Uterus (tissue), 4 donors: ENCODE results near the gene C20orf141. TPM values are rescaled to one million over a fixed set of nuclear protein-coding genes. Genes with fewer than 3 reads are reported as not detected.

Experiments used
- DNase-seq, 2 donors: peaks; one replicate each; pipeline ENCODE4 v3.0.0-alpha.2; 2019 to 2020
- H3K27ac ChIP-seq, 2 donors: fragments of 200-600 bp; sonication (generic); 1 replicate in 1 of 2; 2 replicates in 1 of 2; pipeline ENCODE4 v1.5.1; 2016 to 2018
- H3K27me3 ChIP-seq, 2 donors: fragments of 200-600 bp; sonication (generic); one replicate each; pipeline ENCODE4 v1.5.1; 2018 to 2019; ENCODE audit warnings: control low read depth in 1 of 2
- H3K36me3 ChIP-seq, 2 donors: fragments of 200-600 bp; sonication (generic); one replicate each; pipeline ENCODE4 v1.5.1; 2019; ENCODE audit warnings: control low read depth in 1 of 2
- H3K4me1 ChIP-seq, 2 donors: fragments of 200-600 bp; sonication (generic); one replicate each; pipeline ENCODE4 v1.5.1; 2018 to 2019; ENCODE audit warnings: control low read depth in 1 of 2
- H3K4me3 ChIP-seq, 2 donors: fragments of 200-600 bp; sonication (generic); 1 replicate in 1 of 2; 2 replicates in 1 of 2; pipeline ENCODE4 v1.5.1; 2018 to 2019; ENCODE audit warnings: mild to moderate bottlenecking in 1 of 2
- H3K9me3 ChIP-seq, 2 donors: fragments of 200-600 bp; sonication (generic); one replicate each; pipeline ENCODE4 v1.5.1; 2019; ENCODE audit warnings: control low read depth in 1 of 2
- POLR2A ChIP-seq, 2 donors: fragments of 450-650 bp; IDR thresholded peaks; one replicate each; pipeline ENCODE4 v1.6.1; 2016; ENCODE audit warnings: antibody characterized with exemption in 2 of 2, mild to moderate bottlenecking in 1 of 2, moderate library complexity in 1 of 2
- intact Hi-C: fragments of 100-400 bp; cut with DNase I; formaldehyde crosslinking; loops from one replicate; pipeline ENCODE4 v1.15.1; 2023; ENCODE audit warnings: low total_unique reads
- total RNA-seq, 4 donors: library from RNA; depleted of rRNA in 3 of 4; stranded (reverse); fragments of >200 nt in 3 of 4; gene quantifications; one replicate each; pipeline versions ENCODE4 v1.1.0 to v1.2.4, GENCODE V29; 2014 to 2023
- TF ChIP-seq, protein P1 (sequence below), 4 experiments: fragments of 200-600 bp in 2 of 4; fragments of 450-650 bp in 2 of 4; sonication (generic) in 2 of 4; IDR thresholded peaks; one replicate each; pipeline ENCODE4 v1.5.1; 2016 to 2019; ENCODE audit warnings: antibody characterized with exemption in 4 of 4, mild to moderate bottlenecking in 2 of 4, moderate library complexity in 1 of 4
- donor health status: DM: yes; HTN: yes; CAD: no.

C20orf141 gene
- total RNA-seq, 4 donors from 2014 or later = not detected

DNA sequence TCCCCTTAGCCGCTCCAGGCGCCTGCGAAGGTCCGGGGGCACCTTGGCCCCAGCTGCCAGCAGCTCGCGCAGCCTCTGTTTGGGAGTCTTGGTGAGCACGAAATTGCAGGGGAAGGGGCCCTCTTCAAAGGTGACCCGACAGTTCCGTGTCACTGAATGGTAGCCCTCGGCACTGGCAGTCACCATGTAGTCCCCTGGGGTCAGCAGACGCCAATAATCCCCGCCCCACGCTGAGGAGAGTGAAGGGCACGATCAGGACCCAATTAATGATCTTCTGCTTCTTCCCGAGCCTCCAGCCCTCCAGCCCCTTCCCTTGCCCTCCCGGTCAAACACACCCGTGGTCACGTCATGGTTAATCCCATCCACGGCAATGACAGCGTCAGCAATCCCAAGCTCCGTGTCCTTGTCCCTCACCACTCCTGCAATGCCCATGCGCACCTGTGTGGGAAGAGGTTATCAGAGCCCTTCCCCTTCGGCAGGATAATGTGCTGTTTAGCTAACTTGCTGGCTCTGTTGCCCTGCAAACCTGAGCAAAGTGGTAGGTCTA is 20.5 kb upstream of the C20orf141 start:
- no peak for DNase-seq
- no peak overlapping the region for H3K4me3 ChIP-seq
- no peaks in the 10 kb centered on the region for H3K4me1 ChIP-seq
- no peak for TF ChIP-seq POLR2A (IDR thresholded peaks at IDR 0.05)
- no peaks in the 10 kb centered on the region for H3K36me3 ChIP-seq
- intact Hi-C loops = no loop called here
- no peaks in the 10 kb centered on the region for H3K9me3 ChIP-seq
- H3K27ac ChIP-seq = no peak overlapping the region
- H3K27me3 ChIP-seq = no peaks in the 10 kb centered on the region

DNA sequence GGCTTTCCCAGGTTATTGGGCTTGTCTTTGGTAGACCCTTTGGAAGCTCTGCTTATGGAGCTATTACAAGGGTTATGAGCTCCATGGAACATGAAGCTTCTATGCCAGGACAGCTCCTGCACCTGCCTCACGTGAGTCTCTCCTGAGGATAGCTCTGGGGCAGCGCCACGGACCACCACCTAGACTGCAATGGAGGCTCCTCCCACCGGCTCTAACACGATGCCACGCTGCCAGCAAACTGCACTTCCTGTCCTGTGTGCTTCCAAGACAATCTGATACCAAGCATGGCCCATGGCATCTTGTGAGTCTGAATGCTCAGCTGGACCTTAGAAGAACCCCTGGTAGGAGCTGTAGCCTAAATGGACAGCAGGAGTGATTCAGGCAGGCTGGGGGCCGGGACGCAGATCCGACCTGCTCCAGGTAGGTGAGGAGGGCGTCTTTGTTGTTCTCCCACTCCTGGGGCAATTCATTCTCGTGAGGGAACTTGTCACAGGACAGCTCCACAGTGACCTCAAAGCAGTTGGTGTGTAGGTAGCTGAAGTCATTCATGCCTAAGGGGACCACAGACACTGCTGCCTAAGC is 19.8 kb upstream of the C20orf141 start:
- Histone ChIP-seq H3K27ac (no peak overlapping the region), H3K36me3 (no peaks in the 10 kb centered on the region), H3K4me3 (no peak overlapping the region), H3K4me1 (peaks cover 0 to 4% of the 10 kb centered on the region in 2 donors), H3K27me3 (no peaks in the 10 kb centered on the region), H3K9me3 (no peaks in the 10 kb centered on the region)
- no peak for DNase-seq
- intact Hi-C loops = no loop called here
- TF ChIP-seq, protein P1, sequence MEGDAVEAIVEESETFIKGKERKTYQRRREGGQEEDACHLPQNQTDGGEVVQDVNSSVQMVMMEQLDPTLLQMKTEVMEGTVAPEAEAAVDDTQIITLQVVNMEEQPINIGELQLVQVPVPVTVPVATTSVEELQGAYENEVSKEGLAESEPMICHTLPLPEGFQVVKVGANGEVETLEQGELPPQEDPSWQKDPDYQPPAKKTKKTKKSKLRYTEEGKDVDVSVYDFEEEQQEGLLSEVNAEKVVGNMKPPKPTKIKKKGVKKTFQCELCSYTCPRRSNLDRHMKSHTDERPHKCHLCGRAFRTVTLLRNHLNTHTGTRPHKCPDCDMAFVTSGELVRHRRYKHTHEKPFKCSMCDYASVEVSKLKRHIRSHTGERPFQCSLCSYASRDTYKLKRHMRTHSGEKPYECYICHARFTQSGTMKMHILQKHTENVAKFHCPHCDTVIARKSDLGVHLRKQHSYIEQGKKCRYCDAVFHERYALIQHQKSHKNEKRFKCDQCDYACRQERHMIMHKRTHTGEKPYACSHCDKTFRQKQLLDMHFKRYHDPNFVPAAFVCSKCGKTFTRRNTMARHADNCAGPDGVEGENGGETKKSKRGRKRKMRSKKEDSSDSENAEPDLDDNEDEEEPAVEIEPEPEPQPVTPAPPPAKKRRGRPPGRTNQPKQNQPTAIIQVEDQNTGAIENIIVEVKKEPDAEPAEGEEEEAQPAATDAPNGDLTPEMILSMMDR (IDR thresholded peaks at IDR 0.05) = no peak
- TF ChIP-seq POLR2A (IDR thresholded peaks at IDR 0.05) = no peak

DNA sequence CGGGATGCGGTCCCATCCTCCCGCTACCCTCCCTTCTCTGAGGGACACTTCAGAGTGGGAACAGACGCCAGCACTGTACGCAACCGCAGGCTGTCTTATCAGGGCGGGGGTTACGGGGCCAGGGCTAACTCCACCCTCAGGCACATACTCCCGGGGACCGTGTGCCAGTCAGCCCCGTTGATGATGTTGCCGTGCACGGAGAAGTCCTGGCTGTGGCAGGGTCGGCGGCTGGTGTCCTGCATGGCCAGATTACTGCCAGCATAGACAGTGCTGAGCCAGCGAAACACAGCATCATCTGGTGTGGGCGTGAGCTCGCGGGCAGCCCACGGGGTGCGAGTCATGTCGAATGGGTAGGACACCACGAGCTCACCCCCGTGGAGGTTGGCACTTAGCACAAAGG is 19.3 kb upstream of the C20orf141 start:
- peaks cover 0 to 6% of the 10 kb centered on the region in 2 donors for H3K4me1 ChIP-seq
- intact Hi-C loops = no loop called here
- H3K27me3 ChIP-seq = no peaks in the 10 kb centered on the region
- H3K36me3 ChIP-seq = no peaks in the 10 kb centered on the region
- no peak overlapping the region for H3K4me3 ChIP-seq
- no peak for DNase-seq
- no peak overlapping the region for H3K27ac ChIP-seq
- no peaks in the 10 kb centered on the region for H3K9me3 ChIP-seq
- no peak for TF ChIP-seq POLR2A (IDR thresholded peaks at IDR 0.05)
- TF ChIP-seq, protein P1 (IDR thresholded peaks at IDR 0.05) = no peak

DNA sequence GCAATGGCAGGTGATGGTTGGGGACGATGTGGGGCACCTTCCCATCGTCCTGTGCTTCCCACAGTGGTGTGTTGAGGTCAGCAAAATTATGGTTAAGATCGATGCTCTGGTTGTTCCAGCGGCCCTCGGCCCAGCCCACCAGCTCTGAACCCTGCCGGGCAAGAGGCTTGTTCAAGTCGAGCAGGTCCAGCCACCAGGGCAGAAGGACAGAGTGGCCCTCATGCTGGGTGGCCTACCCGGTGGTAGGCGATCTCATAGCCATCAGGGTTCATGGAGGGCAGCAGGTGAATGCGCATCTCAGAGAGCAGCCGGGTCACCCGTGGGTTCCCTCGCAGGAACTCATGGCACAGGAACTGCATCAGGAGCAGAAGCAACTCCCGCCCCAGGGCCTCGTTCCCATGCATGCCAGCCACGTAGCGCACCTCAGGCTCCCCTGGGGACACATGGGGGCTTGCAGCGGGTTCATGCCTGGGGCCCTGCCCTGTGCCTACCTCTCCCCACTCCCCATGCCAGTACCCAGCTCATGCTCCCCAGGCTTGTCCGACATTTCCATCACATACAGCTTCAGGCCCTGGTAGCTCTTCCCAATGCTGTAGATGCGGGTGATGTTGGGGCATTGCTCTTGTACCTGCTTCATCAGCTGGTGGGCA is 18.7 kb upstream of the C20orf141 start:
- no peak for DNase-seq
- no peak overlapping the region for H3K4me3 ChIP-seq
- H3K27ac ChIP-seq = no peak overlapping the region
- H3K9me3 ChIP-seq = no peaks in the 10 kb centered on the region
- H3K27me3 ChIP-seq = no peaks in the 10 kb centered on the region
- TF ChIP-seq POLR2A (IDR thresholded peaks at IDR 0.05) = no peak
- TF ChIP-seq, protein P1 (IDR thresholded peaks at IDR 0.05) = no peak
- peaks cover 0 to 6% of the 10 kb centered on the region in 2 donors for H3K4me1 ChIP-seq
- intact Hi-C loops = no loop called here
- no peaks in the 10 kb centered on the region for H3K36me3 ChIP-seq

DNA sequence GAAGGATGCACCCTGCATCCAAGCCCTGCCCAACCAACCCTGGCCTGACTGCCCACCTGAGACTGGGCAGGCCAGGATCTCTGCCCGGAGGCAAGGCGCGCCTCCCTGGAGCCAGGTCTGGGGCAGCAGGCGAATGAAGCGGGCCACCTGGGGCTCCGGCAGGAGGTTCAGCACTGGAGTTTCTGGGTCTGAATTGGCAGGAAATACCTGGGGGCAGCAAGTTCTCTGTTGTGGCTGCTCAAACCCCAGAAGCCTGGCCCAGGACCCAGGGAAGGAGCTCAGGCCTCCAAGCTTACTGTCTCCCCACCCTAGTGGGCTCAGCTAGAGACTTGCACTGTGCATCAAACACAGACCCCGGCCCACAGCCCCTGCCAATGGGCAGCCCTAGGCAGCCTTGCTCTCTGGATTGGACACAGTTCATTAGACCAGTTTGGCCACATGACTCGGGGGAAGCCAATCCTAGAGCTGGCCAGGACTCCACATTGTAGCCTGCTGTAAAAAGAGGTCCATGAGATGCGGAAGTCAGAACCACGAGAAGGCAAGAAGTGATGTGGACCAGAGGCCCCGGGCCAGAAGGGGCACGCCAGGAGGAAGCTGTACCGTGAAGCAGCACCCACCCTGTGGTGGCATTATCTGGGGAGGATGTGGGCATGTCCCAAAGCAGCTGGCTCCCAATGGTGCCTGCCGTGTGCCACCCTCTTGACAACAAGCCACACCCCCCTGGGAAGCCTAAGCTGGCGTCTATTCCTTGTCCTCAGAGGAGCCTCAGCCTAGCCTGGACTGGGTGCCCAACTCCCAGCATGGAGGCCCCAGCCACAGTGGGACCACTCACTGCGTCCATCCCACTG is 17.4 kb upstream of the C20orf141 start:
- Histone ChIP-seq H3K27ac (no peak overlapping the region), H3K4me1 (peaks cover 0 to 6% of the 10 kb centered on the region in 2 donors), H3K9me3 (no peaks in the 10 kb centered on the region), H3K36me3 (no peaks in the 10 kb centered on the region), H3K27me3 (no peaks in the 10 kb centered on the region), H3K4me3 (no peak overlapping the region)
- DNase-seq = no peak
- TF ChIP-seq, protein P1 (IDR thresholded peaks at IDR 0.05) = no peak
- no peak for TF ChIP-seq POLR2A (IDR thresholded peaks at IDR 0.05)
- intact Hi-C loops = no loop called here
